Measurements from ENCODE around the gene CDCP2.

- TF ChIP-seq EHF (CRISPR knock-in tag; IDR thresholded peaks at IDR 0.05) (no peak), ESRRA (IDR thresholded peaks at IDR 0.05; ENCODE audit: borderline replicate concordance, low read length) (no peak), CTCF (IDR thresholded peaks at IDR 0.05) (no peak), POLR2A (IDR thresholded peaks at IDR 0.05; ENCODE audit: low read length) (no peak), MAFK (IDR thresholded peaks at IDR 0.05; ENCODE audit: partially characterized antibody) (no peak), MAZ (IDR thresholded peaks at IDR 0.05; ENCODE audit: borderline replicate concordance, low read depth, low read length) (no peak), RFX5 (IDR thresholded peaks at IDR 0.05) (no peak), EP300 (IDR thresholded peaks at IDR 0.05) (no peak), SMC3 (IDR thresholded peaks at IDR 0.05) (no peak), HES2 (IDR thresholded peaks at IDR 0.05) (no peak), RAD21 (conservative IDR thresholded peaks at IDR 0.05 in 1 of 2, IDR thresholded peaks at IDR 0.05 in 1 of 2) (no peak)
- TF ChIP-seq, protein P1, sequence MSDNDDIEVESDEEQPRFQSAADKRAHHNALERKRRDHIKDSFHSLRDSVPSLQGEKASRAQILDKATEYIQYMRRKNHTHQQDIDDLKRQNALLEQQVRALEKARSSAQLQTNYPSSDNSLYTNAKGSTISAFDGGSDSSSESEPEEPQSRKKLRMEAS (IDR thresholded peaks at IDR 0.05): no peak
- TF ChIP-seq, protein P2, sequence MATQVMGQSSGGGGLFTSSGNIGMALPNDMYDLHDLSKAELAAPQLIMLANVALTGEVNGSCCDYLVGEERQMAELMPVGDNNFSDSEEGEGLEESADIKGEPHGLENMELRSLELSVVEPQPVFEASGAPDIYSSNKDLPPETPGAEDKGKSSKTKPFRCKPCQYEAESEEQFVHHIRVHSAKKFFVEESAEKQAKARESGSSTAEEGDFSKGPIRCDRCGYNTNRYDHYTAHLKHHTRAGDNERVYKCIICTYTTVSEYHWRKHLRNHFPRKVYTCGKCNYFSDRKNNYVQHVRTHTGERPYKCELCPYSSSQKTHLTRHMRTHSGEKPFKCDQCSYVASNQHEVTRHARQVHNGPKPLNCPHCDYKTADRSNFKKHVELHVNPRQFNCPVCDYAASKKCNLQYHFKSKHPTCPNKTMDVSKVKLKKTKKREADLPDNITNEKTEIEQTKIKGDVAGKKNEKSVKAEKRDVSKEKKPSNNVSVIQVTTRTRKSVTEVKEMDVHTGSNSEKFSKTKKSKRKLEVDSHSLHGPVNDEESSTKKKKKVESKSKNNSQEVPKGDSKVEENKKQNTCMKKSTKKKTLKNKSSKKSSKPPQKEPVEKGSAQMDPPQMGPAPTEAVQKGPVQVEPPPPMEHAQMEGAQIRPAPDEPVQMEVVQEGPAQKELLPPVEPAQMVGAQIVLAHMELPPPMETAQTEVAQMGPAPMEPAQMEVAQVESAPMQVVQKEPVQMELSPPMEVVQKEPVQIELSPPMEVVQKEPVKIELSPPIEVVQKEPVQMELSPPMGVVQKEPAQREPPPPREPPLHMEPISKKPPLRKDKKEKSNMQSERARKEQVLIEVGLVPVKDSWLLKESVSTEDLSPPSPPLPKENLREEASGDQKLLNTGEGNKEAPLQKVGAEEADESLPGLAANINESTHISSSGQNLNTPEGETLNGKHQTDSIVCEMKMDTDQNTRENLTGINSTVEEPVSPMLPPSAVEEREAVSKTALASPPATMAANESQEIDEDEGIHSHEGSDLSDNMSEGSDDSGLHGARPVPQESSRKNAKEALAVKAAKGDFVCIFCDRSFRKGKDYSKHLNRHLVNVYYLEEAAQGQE (IDR thresholded peaks at IDR 0.05): no peak
Measured at GRCh38 chr1:54129858-54130257, 22.9 kb downstream of the CDCP2 start.

Measured in A549 (cell line).